ENCODE results near the gene PACRG. TPM values are rescaled to one million over a fixed set of nuclear protein-coding genes. Genes with fewer than 3 reads are reported as not detected.

The PACRG gene
- total and polyA plus RNA-seq, 2 of the 13 experiments (the other 11 are each of a cell fraction or from before 2014, with no cell fraction given) = 0.13 TPM; not detected in 1

- Histone ChIP-seq H4K20me1 (ENCODE audit: insufficient read depth, low read length) (no peaks in the 10 kb centered on the region), H2AFZ (ENCODE audit: low read length) (no peak overlapping the region), H3K27ac (ENCODE audit: extremely low read length, insufficient read depth, low read length) (no peak overlapping the region), H3K9ac (ENCODE audit: insufficient read depth, low read depth, low read length) (no peak overlapping the region), H3K4me1 (ENCODE audit: insufficient read depth, low read length) (no peaks in the 10 kb centered on the region), H3K27me3 (ENCODE audit: control insufficient read depth in 1 of 2, insufficient read depth in 2 of 2, low read length in 2 of 2) (no peaks in the 10 kb centered on the region), H3K36me3 (replicated peaks in 1 of 2; ENCODE audit: control insufficient read depth in 1 of 2, insufficient read depth in 2 of 2, low read length in 2 of 2) (no peaks in the 10 kb centered on the region), H3K79me2 (ENCODE audit: insufficient read depth, low read length) (no peaks in the 10 kb centered on the region), H3K9me3 (ENCODE audit: low read length) (peaks cover 31% of the 10 kb centered on the region; the same call in 1 of the 2 replicates), H3K4me2 (ENCODE audit: low read depth, low read length) (no peak overlapping the region), H3K4me3 (replicated peaks in 1 of 3; ENCODE audit: insufficient read depth in 1 of 3, low read depth in 2 of 3, low read length in 3 of 3) (no peak overlapping the region)
- ATAC-seq = no peak
- BruUV-seq (replicated peaks) = no TSS peak
- intact Hi-C loops (cut with micrococcal nuclease; ENCODE audit: unreplicated experiment) (no loop called here), in situ Hi-C loops (cut with HindIII; ENCODE audit: extremely low pct_ligation_motif_present, low pct_unique_long_range_greater_than_20kb) (no loop called here)
- FAIRE-seq = no peak
- ChIA-PET CTCF (ENCODE audit: low intra/inter-chr PET ratio, low total read pairs) (no interaction called here), POLR2A (no interaction called here)
- DNase-seq (ENCODE audit: low spot score) = no peak
- WGBS (ENCODE audit: low lambda C conversion rate) = 0% methylated on average over 1 of the region's 1 CpG
- TF ChIP-seq TFDP1 (CRISPR knock-in tag; IDR thresholded peaks at IDR 0.05; ENCODE audit: borderline replicate concordance) = no peak
- TF ChIP-seq CHD4 (IDR thresholded peaks at IDR 0.05; ENCODE audit: borderline replicate concordance, low read length) = no peak
- TF ChIP-seq GABPB1 (CRISPR knock-in tag; IDR thresholded peaks at IDR 0.05) = no peak
- TF ChIP-seq GTF2F1 (IDR thresholded peaks at IDR 0.05; ENCODE audit: low read length) = no peak
- no peak for TF ChIP-seq ONECUT2 (CRISPR knock-in tag; IDR thresholded peaks at IDR 0.05)
- no peak for TF ChIP-seq HOMEZ (CRISPR knock-in tag; IDR thresholded peaks at IDR 0.05; ENCODE audit: low read depth)
- no peak for TF ChIP-seq ZHX1 (CRISPR knock-in tag; IDR thresholded peaks at IDR 0.05; ENCODE audit: low read depth)
- TF ChIP-seq POLR2G (IDR thresholded peaks at IDR 0.05; ENCODE audit: low read depth, low read length) = no peak
- no peak for TF ChIP-seq MEF2D (CRISPR knock-in tag; IDR thresholded peaks at IDR 0.05)
- TF ChIP-seq KLF11 (CRISPR knock-in tag; IDR thresholded peaks at IDR 0.05) = no peak
- no peak for TF ChIP-seq ZFP36 (IDR thresholded peaks at IDR 0.05; ENCODE audit: borderline replicate concordance, low read depth, low read length, partially characterized antibody)
- TF ChIP-seq, protein P1, sequence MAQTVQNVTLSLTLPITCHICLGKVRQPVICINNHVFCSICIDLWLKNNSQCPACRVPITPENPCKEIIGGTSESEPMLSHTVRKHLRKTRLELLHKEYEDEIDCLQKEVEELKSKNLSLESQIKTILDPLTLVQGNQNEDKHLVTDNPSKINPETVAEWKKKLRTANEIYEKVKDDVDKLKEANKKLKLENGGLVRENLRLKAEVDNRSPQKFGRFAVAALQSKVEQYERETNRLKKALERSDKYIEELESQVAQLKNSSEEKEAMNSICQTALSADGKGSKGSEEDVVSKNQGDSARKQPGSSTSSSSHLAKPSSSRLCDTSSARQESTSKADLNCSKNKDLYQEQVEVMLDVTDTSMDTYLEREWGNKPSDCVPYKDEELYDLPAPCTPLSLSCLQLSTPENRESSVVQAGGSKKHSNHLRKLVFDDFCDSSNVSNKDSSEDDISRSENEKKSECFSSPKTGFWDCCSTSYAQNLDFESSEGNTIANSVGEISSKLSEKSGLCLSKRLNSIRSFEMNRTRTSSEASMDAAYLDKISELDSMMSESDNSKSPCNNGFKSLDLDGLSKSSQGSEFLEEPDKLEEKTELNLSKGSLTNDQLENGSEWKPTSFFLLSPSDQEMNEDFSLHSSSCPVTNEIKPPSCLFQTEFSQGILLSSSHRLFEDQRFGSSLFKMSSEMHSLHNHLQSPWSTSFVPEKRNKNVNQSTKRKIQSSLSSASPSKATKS (CRISPR knock-in tag; IDR thresholded peaks at IDR 0.05) = no peak
- TF ChIP-seq ZBTB21 (CRISPR knock-in tag; IDR thresholded peaks at IDR 0.05) = no peak
- no peak for TF ChIP-seq DNMT1 (CRISPR knock-in tag; IDR thresholded peaks at IDR 0.05)
- TF ChIP-seq ZNF773 (CRISPR knock-in tag; IDR thresholded peaks at IDR 0.05; ENCODE audit: borderline replicate concordance) = no peak
- TF ChIP-seq ZNF549 (CRISPR knock-in tag; IDR thresholded peaks at IDR 0.05) = no peak
- TF ChIP-seq, protein P2, sequence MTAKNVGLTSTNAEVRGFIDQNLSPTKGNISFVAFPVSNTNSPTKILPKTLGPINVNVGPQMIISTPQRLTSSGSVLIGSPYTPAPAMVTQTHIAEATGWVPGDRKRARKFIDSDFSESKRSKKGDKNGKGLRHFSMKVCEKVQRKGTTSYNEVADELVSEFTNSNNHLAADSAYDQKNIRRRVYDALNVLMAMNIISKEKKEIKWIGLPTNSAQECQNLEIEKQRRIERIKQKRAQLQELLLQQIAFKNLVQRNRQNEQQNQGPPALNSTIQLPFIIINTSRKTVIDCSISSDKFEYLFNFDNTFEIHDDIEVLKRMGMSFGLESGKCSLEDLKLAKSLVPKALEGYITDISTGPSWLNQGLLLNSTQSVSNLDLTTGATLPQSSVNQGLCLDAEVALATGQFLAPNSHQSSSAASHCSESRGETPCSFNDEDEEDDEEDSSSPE (CRISPR knock-in tag; IDR thresholded peaks at IDR 0.05) = no peak
Measured at GRCh38 chr6:163031931-163032330, 304.2 kb downstream of the PACRG start.
